Skeletal muscle cell (primary cell): ENCODE measurements around the gene GAK.

Experiments
- DNase-seq: peaks from one replicate; pipeline ENCODE4 v3.0.0-alpha.2; 2010; ENCODE audit warnings: low read depth
- H3K4me3 ChIP-seq: 2 replicates; pipeline ENCODE4 v1.5.1; 2011; ENCODE audit warnings: low read depth, mild to moderate bottlenecking, control low read depth, low read length, moderate library complexity

Gene GAK

DNA sequence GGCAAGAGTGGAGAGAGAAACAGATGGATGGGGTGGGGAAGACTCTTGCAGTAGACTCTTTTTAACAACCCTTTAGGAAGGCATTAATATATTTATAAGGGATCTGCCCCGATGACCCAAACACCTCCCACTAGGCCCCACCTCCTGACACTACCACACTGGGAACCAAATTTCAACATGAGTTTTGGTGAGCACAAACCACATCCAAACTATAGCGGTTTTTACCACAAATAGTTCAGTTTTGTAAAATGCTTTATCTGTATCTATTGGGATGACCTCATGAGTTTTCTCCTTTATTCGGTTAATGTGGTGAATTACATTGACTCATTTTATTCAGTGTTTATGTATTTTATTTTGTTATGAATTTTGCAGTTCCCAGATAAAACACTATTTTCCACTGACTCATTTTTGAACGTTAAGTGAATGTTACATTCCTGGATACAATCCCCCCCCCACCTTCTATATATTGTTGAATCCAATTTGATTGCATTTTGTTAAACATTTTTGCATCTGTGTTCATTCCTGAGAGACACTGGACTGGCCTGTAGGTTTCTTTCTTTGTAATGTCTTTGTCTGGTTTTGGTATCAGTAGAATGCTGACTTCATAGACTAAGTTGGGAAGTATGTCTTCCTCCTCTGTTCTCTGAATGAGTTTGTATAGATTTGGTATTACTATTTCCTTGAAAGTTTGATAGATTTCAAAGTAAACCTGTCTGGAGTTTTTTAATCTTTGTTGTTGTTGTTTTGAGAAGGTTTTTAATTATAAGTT is 92.3 kb downstream of the GAK start:
- no peak overlapping the region for H3K4me3 ChIP-seq
- DNase-seq, result no peak

DNA sequence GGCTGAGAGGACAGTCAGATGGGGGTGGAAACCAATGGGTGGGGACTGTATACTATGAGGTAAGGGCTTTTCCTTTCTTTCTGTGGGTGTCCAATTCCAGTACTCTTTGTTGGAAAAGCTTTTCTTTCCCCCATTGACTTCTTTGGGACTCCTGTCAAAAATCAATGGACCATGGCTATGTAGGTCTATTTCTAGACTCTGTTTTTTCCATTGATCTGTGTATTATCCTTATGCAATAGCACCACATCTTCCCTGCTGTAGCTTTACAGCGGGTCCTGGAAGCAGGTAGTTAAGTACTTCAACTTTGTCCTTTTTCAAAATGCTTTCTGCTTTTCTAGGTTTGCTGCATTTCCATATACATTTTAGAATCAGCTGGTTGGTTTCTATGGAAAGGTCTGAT is 94.3 kb downstream of the GAK start:
- no peak overlapping the region for H3K4me3 ChIP-seq
- DNase-seq, result no peak

DNA sequence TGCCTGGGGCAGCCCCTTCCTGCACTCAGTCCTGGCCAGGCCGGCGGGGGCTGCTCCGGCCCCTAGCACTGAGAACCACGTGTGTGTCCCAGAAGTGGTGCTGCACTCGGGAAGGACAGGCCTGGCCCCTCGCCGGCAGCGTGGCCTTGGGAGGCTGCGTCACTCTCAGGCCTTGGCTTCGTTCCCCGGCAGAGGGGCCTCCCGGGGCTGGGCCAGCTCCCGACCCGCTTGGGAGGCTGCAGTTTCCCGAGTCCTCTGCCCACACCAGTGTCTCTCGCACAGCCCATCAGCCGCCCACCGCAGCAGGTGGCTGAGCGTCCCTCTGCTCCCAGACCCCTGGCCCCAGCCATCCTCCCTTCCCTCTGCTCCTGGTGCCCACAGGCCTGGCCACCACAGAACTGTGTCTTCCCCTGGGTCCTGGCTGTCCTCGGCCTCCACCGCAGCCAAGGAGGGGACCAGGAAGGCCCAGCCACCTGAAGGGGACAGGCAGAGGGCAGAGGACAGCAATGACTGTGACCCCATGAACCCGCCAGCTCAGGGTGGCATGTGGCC is 95.3 kb downstream of the GAK start:
- no peak overlapping the region for H3K4me3 ChIP-seq

DNA sequence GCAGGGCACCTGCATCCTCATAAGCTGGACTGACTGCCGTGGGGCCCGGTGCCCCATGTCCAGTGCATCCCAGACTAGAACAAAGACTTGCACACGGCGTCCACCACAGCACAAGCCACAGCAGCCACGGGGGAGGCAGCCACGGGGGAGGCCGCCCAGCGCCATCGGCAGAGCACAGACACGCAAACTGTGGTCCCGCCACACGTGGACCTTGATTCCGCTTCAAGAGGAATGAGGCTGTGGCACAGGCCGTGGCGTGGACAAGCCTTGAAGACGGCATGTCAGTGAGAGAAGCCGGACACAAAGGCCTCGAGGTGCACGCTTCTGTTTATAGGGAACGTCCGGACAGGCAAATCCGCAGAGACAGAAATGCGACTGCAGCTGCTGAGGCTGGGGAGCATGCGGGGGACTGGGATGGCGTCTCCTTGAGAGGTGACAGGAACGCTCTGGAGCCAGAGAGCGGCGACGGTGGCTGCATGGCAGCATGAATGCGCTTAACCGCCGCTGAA is 96.1 kb downstream of the GAK start:
- no peak overlapping the region for H3K4me3 ChIP-seq
- no peak for DNase-seq

More for the DNA sequence above, 95.3 kb downstream of the GAK start:
- no peak for DNase-seq

DNA sequence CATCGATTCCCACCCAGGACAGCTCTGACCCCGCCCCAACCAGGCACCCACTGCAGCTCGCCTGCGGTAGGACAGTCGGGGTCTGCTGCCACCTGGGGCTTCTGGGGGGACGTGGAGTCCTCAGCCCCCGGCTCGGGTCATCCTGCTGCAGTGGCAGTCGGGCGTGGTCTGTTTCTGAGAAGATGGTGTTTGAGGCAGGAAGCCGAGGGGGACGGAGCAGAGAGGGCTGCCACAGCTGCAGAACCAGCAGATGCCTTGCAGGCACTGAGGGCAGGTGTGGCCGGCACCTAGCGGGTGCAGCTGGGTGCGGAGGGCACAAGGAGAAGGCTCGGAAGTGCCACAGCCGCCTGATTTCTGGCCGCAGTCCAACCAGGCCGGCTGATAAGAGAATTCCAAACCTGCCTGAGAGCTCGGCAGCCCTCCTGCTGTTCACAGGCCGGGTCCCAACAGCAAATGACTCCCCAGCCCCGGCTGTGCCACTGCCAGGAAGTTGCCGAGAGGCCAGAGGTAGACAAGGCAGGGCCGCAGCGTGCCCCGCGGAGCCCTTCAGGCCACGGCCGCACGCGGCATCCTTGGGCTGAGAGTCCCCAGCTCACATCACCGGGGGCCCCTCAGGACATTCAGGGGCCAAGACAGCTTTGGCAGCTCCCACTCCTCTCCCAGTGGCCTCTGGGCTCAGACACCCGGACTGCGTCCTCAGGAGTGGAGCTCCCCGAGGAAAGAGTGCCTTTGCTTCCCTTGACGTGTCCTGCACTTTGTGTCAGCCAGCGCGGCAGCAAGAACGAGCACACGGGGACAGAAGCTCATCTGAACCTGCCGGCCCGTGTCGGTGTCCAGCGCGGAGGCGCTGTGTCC is 96.7 kb downstream of the GAK start:
- no peak overlapping the region for H3K4me3 ChIP-seq
- no peak for DNase-seq

DNA sequence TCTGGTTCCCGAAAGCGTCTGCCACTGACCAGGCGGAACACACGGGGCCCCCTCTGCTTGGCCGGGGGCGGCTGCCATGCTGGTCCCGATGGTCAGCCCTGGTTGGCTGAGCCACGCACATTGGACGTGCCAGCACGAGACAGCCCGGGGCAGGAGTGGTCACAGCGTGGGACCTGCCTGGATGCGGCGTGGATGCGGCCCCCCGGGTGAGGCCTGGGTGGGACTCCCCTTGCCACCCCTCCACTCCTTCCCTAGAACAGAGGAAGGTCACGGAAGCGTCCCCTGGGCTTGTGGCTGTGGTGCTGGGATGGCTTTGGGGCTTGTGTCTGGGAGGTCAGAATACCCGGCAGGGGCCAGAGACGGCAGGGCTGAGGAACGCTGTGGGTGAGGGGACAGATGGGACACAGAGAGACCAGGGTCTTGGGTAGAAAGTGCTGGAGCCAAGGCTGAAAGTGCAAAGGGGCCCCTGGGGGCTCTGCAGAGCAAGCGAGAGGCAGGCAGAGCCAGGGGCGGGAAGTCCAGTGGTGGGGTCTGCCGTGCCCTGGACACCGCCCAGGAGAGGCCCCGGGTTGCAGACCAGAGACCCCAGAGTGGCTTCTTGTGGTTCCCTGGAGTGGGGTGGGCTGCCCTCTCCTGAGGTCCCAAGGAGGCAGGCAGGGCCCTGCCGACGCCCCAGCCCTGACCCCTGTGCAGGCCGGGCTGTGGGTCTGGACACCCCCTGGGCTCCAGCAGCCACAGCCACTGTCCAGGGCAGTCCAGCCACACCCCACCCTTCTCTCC is 97.6 kb downstream of the GAK start:
- DNase-seq, result no peak
- no peak overlapping the region for H3K4me3 ChIP-seq

DNA sequence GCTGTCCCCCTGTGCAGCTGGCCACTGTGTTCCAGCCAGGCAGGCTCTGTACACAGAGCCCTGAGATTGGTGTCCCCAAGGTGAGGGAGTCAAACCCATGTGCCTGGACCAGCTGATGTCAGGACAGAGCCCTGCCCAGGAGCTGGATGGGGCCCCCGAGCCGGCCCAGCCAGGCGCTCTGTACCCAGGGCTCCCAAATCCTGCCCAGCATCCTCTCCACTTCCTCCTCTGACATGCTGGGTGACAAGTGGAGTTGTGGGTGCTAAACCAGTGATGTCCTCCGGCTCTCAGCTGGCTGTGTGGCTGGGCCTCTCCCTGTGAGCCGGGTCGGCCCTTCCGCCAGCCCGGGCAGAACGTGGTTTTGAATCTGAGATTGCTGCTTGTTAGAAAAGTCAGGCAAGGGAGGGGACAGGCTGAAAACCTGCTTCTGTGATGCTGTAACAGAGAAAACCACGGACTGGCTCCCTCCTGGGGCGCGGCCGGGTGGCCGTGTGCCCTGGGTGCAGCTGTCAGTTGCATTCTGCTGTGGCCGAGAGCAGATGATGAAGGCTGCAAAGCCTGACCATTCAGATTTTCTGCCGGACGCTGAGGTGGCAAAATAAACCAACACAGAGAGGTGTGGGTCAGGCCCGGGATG is 98.3 kb downstream of the GAK start:
- H3K4me3 ChIP-seq, result no peak overlapping the region
- no peak for DNase-seq

DNA sequence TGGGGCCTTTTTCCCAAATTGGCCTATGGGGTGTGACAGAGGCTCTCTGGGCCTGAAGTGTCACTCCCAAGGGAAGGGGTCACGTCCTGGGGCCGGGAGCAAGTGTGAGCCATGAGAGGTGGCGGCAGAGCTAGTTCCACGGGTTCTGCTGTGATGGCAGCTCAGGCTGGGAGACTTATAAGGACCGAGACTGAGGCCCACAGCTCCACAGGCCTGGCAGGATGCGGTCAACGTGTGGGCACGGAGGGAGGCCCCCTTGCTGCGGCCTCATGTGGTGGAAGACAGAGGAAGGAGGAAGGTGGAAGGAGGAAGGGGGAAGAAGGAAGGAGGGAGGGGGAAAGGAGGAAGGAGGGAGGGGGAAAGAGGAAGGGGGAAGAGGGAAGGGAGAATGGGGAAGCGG is 99.0 kb downstream of the GAK start:
- no peak for DNase-seq
- no peak overlapping the region for H3K4me3 ChIP-seq

DNA sequence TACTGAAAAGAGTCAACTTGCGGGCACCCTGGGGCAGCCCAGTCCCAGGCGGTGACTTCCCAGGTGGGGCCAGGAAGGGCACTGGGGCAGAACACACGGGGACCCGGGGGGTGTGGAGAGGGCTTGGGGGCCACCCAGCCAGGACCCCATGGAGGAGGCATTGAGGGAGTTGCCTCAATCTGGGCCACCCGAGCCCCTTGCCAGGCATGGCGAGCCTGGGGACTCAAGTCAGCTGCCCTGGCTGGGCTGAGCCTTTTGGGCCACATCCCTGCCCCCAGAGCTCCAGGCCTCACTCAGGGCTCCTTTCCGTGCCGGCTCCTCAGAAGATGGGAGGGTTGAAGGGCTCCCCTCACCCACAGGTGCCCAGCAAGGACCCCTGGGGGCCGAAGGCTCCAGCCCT is 99.6 kb downstream of the GAK start:
- DNase-seq, result no peak
- H3K4me3 ChIP-seq, result no peak overlapping the region

DNA sequence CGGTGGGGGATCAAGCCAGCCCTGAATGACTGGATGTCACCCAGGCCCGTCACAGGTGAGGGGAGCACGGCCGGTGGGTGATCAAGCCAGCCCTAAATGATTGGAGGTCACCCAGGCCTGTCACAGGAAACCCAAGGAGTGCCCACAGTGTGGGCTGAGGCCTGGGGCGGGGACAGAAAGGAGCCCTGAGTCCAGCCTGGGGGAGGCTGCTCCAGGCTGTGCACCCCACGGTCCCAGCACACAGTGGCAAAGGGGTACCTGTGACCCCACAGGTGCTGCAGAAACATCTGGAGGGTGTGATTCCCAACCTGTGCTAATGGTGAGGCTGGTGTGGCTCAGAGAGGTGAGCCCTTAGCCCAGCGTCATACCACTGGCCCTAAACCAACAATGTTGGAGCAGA is 100.0 kb downstream of the GAK start:
- H3K4me3 ChIP-seq, result no peak overlapping the region

DNA sequence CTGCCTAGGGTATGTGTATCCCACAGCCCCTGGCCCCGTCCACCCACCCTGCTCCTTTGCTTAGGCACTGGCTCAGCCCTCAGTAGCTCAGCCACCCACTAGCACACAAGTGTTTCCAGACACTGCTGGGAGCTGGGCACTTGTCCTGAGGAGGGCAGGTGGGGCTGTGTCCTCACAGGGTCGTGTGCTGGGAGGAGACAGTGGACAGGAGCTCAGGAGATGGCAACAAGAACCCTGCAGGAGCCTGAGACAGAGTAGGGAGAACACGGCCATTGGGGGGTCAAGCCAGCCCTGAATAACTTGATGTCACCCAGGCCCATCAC is 100.7 kb downstream of the GAK start:
- DNase-seq, result no peak
- no peak overlapping the region for H3K4me3 ChIP-seq

More for the DNA sequence above, 100.0 kb downstream of the GAK start:
- no peak for DNase-seq

DNA sequence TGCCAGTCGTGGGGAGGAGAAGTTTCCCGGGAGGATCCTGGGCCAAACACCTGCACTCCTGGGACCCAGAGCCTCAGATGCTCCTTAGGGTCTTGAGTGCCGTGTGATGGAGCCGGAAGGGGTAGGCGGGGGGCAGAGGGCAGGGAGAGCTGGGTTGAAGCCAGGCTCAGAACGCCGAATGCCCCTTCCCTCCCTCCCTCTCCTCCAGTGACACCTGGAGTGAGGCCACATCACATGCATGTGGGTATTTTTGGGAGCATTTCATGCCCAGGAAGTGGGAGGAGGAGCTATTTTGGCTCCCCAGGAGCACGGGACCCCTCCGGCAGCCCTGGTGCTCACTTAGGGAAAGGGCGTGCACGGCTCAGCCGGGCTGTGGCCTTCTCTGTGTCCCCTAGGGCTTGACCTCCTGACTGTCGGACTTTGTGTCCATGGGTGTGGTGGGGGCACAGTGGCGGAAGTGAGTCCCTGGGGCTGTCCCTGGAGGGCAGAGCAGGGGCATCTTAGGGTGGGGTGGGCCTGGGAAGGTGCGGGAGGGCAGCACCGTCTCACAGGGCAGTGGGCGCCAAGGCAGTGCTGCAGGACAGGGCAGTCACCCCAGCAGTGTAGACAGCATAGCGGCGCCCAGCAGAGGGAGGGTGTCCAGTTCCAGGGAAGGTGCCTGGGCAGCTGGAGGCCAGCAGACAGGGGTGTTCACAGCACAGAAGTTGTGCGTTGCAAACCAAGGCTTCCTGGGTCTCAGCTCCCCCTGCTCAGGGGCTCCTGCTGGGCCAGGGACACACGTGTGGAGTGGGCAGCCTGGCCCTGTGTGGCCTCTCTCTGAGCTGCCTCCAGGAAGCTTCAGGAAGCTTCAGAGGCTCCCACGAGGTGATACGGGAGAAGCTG is 101.3 kb downstream of the GAK start:
- no peak for DNase-seq
- H3K4me3 ChIP-seq, result no peak overlapping the region

DNA sequence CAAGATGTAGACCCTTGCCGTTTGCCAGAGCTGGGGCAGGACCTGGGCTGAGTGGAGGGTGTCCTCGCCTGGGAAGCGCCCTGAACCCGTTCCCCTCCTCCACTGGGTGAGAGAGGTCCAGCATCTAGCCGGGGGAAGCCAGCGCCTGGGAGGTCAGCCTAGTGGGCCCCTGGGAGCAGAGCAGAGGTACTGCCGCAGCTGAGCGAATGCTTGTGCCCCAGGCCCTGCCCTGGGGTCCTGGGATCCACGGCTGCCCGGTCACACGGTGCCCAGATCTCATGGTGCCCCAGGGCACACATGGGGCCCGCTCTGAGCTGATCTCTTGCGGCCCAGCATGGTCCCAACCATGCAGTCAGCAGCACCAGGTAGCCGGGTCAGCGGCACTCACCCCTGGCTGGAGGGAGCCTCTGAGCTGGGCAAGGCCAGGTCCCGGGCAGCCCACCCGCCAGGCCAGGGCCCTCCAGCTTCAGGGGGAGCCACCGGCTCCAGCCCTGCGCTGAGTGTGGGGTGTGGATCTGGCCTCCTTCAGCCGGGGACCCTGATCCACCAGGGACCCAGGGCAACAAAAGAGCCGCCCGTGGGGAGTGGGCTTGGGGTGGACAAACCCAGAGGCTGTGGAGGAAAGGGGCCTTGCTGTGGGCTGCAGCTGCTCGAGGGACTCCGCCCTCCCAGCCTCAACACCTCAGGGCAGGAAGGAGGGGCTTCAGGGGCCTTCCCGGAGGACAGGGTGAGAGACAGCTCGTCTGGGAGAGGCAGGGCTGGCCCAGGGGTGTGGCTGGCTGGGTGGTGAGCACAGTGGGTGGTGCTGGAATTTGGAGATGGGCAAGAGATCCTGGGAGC is 102.1 kb downstream of the GAK start:
- H3K4me3 ChIP-seq, result no peak overlapping the region
- no peak for DNase-seq

DNA sequence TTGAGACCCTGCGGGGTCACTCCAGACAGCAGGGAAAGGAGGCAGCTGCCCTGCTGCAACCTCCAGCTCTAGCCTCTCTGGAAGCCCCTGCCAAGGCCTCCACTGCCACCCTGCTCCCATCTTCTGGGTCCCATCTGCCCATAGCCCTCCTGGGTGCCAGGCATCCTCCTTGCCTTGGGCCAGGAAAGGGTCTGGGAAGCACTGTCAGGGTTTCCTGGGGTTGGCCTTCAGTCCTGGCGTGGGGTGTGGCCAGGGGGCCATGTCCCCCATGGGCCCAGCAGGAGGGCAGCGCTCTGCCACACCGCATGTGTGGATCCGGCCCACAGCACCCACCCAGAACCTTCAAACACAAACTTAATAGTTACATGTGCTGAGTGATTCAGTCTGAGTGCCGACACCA is 102.8 kb downstream of the GAK start:
- DNase-seq, result no peak
- no peak overlapping the region for H3K4me3 ChIP-seq

DNA sequence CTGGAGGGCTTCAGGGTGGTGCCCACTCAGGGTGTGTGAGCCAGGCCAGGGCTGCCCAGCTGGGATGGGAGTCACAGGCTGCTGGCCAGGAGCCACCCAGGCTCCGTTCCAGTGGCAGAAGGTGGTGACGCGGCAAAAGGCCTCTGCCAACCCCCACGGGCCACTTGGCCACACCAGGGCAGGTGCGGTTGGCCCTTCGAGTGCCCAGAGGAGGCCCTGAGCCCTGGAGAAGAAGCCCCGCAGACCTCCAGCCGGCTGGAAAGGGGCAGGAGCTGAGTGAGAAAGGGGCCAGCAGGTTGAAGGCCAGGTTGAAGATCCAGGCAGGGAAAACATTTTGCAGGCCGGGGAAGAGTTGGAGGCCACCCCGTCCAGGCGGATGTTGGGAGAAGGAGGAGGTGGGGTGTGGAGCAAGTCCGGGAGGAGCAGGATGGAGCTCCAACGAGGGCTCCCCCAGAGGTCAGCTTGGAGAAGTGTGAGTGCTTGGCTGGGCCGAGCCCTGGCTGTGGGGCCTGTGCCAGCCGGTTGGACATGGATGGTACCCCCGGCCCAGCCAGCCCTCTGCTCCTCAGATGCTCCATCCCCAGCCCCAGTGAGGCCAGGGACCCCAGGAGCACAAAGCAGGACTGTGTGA is 103.4 kb downstream of the GAK start:
- no peak overlapping the region for H3K4me3 ChIP-seq
- no peak for DNase-seq

DNA sequence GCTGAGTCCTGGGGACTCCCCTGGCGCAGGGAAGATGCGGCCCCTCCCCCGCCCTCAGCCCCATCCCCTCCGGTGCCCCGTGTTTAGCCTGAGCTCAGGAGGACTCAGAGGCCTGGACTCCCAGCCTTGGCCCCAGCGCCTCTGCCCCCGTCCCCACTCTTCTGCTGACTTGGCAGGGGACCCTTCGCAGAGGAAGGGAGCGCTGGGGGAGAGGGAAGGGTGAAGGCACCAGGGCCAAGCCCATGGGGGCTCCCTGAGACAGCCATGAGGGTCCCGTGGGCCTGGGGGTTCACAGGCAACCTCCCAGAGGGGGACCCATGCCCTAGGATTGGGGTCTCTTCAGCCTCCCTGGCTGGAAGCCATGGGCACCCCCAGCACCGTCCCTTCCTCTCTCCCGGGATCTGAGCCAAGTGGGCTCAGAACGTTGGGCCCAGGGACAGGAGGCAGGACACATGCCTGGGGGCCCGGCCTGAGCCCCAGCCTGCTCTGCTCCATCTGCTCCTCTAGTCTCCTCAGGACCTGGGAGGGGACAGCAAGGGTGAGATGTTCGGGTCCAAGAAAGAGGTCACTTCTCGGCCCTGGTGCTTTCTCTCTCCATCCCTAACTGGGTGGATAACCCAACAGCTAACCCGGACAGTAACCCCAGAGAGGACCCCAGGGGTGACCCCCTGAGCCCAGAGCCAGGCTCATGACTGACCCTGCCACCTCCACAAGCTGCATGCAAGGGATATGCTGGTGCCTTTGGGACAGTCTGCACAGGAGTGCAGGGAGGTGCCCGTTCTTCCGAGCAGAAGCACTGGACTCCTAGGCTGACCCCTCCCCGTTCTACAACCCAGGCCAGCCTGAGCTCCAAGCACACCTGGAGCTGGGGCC is 104.7 kb downstream of the GAK start:
- no peak overlapping the region for H3K4me3 ChIP-seq
- no peak for DNase-seq
